Activated CD8-positive, alpha-beta memory T cell treated with anti-CD3 and anti-CD28 coated beads, Interleukin-2, amount 50 U/mL, for 1 hour (primary cell): ENCODE results near the gene ACOT4.
A peak's percentile ranks its signal among the peaks of the same experiment; 100 is the strongest.
"Not testable (repeated sequence)": the region's sequence is repeated elsewhere in the genome, so short reads cannot be mapped to it uniquely, and the experiment has no call there.

ENCODE experiments used
- DNase-seq: peaks from one replicate; pipeline ENCODE4 v3.0.0-alpha.2; 2020; ENCODE audit errors: extremely low read depth

ACOT4 gene

GRCh38 chr14:73633116-73634010 is 41.7 kb downstream of the ACOT4 start:
- no peak for DNase-seq

DNA sequence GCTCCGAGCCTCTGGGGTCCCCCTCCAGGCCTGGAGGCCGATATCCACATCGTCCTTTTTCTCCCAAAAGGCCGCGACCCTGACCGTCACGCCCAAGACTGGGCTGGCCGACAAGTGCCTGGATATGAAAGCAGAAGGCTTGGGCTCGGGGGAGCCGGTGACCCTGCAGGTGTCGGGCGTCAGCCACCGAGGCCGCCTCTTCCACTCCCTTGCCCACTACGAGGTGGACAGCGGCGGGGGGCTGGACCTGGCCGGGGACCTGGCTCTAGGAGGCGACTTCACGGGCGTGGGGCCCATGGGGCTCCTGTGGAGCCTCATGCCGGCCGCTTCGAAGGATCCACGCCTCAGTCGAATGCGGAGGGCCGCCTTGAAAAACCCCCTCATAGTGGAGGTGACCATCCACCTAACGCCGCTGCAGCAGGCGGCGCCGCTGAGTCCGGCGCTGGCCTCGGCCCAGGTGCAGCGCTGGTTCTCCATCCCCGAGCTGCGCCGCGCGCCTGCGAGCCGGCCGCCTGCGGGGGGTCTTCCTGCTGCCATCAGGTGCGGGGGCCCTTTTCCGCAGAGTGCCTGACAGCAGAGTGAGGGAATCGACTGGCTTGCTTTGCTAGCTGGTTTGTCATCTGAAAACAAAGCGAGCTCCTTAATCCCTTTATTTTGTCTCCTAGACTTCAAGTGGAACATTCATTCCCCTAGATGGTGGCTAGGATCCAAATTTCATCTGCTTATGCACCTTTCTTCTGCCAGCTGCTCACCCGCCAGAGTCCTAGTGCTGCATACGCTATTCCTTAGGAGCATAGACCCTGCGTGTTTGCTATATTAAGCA is 42.5 kb downstream of the ACOT4 start:
- DNase-seq = no peak

GRCh38 chr14:73636355-73636754 is 44.7 kb downstream of the ACOT4 start:
- DNase-seq = not testable (repeated sequence)

GRCh38 chr14:73637830-73638229 is 46.2 kb downstream of the ACOT4 start:
- DNase-seq = no peak

DNA sequence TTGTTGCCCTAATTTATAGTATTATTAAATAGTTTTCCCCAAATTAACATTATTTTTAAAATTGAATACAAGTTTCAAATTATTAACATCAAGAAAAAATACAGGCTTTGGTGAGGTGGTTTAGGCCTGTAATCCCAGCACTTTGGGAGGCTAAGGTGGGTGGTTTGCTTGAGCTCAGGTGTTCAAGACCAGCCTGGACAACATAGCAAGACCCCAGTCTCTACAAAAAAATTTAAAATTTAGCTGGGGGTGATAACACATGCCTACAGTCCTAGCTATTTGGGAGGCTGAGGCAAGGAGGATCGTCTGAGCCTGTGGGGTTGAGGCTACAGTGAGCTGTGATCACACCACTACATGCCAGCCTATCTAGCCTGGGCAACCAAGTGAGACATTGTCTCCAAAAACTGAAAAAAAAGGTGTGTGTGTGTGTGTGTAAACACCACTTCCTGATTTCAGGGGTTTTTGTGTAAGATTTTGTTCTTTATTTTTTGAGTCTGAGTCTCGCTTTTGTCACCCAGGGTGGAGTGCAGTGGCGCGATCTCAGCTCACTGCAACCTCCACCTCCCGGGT is 49.2 kb downstream of the ACOT4 start:
- no peak for DNase-seq

DNA sequence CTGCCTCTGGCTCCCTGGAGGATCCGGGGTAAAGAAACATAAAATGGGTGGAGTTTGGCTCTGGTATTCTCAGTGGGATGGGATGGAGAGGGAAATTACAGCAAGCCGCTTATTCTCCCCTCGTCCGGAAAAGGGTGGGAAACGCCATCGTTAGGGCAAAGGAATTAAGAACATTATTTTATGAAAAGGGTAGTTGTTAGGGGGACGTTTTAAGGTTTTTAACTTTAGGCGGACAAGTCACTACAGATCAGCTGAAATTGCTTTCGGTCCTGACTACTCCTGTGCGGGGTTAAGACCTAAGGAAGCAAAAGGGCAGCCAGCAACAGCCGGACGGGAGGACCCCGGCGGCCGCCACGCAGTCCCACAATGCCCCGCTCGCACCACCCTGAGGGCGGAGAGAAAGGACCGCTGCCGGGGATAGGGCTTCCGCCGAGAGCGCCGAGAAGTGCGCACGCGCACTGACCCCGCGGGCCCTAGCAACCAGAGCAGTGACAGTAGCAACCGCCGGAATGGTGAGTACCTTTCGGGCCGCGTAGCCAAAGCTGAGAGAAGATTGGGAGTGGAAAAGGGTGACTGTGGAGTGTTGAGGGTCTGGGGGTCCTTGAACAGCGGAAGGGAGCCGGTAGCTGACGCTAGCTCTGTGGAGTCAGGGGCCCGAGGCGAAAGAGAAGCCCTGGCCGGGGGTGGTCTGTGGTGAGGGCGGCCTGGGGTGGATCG is 53.0 kb downstream of the ACOT4 start, which contains the start of gene DNAL1:
Gene DNAL1 (plus strand): TSS at position 456 of the 717 bp plus-strand sequence. CDS start 54 bp downstream, at position 510.
- peak; percentile 64 for DNase-seq

DNA sequence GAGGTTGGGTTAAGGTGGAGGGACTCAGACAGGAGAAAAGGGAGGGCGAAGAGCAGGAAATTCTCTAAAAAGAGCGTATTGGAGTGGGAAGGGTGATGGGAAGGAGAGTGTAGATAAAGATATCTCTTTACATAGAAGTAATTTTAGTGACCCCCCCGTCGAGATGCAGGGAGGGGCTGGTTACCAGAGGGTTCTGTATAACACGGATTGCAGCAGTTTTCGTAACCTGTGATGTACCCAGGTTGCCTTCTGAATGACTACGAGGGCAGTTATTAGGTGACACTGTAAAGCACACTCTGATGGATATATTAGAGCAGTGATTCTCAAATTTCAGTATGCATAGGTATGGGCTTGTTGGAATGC is 53.6 kb downstream of the ACOT4 start:
- DNase-seq = no peak
